Heart left ventricle (tissue), 16 donors: ENCODE measurements around the gene STK26. TPM values are rescaled to one million over a fixed set of nuclear protein-coding genes. Genes with fewer than 3 reads are reported as not detected.

Experiments
- ATAC-seq, 4 donors: fragments of 200-7000 bp; cut with Tn5 transposase; one replicate each; pipeline ENCODE4 v1.9.1; 2020 to 2022; ENCODE audit warnings: moderate library complexity in 4 of 4, mild to moderate bottlenecking in 3 of 4, moderate number of reproducible peaks in 1 of 4
- DNase-seq, 5 donors: peaks; one replicate each; pipeline ENCODE4 v3.0.0-alpha.2; 2020
- H3K27ac ChIP-seq, 12 donors: fragments of 200-600 bp; sonication (generic) in 4 of 12; one replicate each; pipeline versions ENCODE4 v1.5.0 to v1.8.0; 2016 to 2022; ENCODE audit warnings: mild to moderate bottlenecking in 2 of 12
- H3K27me3 ChIP-seq, 9 donors: fragments of 200-600 bp; sonication (generic) in 2 of 9; one replicate each; pipeline versions ENCODE4 v1.5.1 to v1.8.0; 2016 to 2022; ENCODE audit warnings: mild to moderate bottlenecking in 3 of 9
- H3K36me3 ChIP-seq, 9 donors: fragments of 200-600 bp; sonication (generic) in 2 of 9; one replicate each; pipeline versions ENCODE4 v1.5.0 to v1.8.0; 2018 to 2022; ENCODE audit warnings: mild to moderate bottlenecking in 2 of 9
- H3K4me1 ChIP-seq, 12 donors: fragments of 200-600 bp; sonication (generic) in 4 of 12; one replicate each; pipeline versions ENCODE4 v1.5.0 to v1.8.0; 2016 to 2022; ENCODE audit warnings: mild to moderate bottlenecking in 3 of 12
- H3K4me3 ChIP-seq, 12 donors: fragments of 200-600 bp; sonication (generic) in 4 of 12; one replicate each; pipeline versions ENCODE4 v1.5.0 to v1.8.0; 2017 to 2022; ENCODE audit warnings: mild to moderate bottlenecking in 9 of 12, moderate library complexity in 4 of 12
- H3K9me3 ChIP-seq, 12 donors: fragments of 200-600 bp; sonication (generic) in 4 of 12; one replicate each; pipeline versions ENCODE4 v1.5.0 to v1.8.0; 2016 to 2022; ENCODE audit warnings: mild to moderate bottlenecking in 1 of 12
- CTCF ChIP-seq, 12 donors: fragments of 200-600 bp; sonication (generic) in 4 of 12; IDR thresholded peaks; one replicate each; pipeline versions ENCODE4 v1.5.0 to v1.8.0; 2018 to 2022; ENCODE audit warnings: antibody characterized with exemption in 12 of 12, mild to moderate bottlenecking in 5 of 12
- POLR2A ChIP-seq, 2 donors: fragments of 450-650 bp; IDR thresholded peaks; one replicate each; pipeline ENCODE4 v1.6.1; 2017; ENCODE audit warnings: antibody characterized with exemption in 2 of 2, mild to moderate bottlenecking in 2 of 2, moderate library complexity in 2 of 2
- WGBS, 4 donors: extraction: QIAGEN DNeasy Blood & Tissue Kit in 2 of 4; methylation state at CpG; one replicate each; pipeline versions ENCODE4 v1.1.5 to v1.1.7; 2013 to 2018; 5-methylcytosine and 5-hydroxymethylcytosine counted together
- intact Hi-C, 10 donors: fragments of 100-400 bp; cut with DNase I; formaldehyde crosslinking; loops; one replicate each; pipeline versions ENCODE4 v1.11.1 to v1.14.2; 2022
- polyA plus RNA-seq, 2 donors: library from polyadenylated mRNA; stranded (reverse); fragments of 200-250 nt; gene quantifications; one replicate each; pipeline ENCODE4 v1.2.3, GENCODE V29; 2013
- total RNA-seq, 9 donors: library from RNA; depleted of rRNA in 2 of 9; stranded (reverse); fragments of >200 nt in 2 of 9; fragmentation: NEBNext Ultra II Directional in 3 of 9; extraction: Animal tissue kit (Norgen Biotek cat#: 25700) in 3 of 9; gene quantifications; one replicate each; pipeline versions ENCODE4 v1.1.0 to v1.2.4, GENCODE V29; 2016 to 2023
- donor health status: ischemic (EF 13 %, LVEDD 7.1; RV severe dilation, severe dysfunction).
- donor health status: healthy with polysubstance abuse.
- donor health status: DM: no; HTN: yes; CAD: no.
- donor health status: DM: no; HTN: no; CAD: no.
- donor health status: ischemic (EF 25% LVEDD 6.9; RV normal size, moderate dysfunction).
- donor health status: ischemic (EF 25% LVEDD 5.7; RV mildly dilated, moderate dysfunction).
- donor health status: healthy.
- donor health status: DM: yes; HTN: yes; CAD: no.
- donor health status: ischemic (EF 35%, LVEDD 5.7; RV mildly dilated, moderate dysfunction).
- donor health status: nonischemic (EF 11% LVEDD 7.7; RV severe dilation, severe dysfunction).
- donor health status: DM: yes; HTN: yes; CAD: no.
- donor health status: PGD.
- donor health status: ischemic (EF 29% LVEDD 5.4; RV normal size, mild dysfunction).
- donor health status: nonischemic (EF 23%, LVEDD 6.1; RV moderate dilation, normal function).

STK26 gene
- total and polyA plus RNA-seq, 11 donors = 0.43 to 4.9 (median 1.1) TPM

GRCh38 chrX:132077912-132078311 lies 54.8 kb downstream of the STK26 start:
- no peak for DNase-seq
- Histone ChIP-seq H3K4me1 (no peaks in the 10 kb centered on the region), H3K9me3 (no peaks in the 10 kb centered on the region), H3K4me3 (no peak overlapping the region), H3K27ac (no peak overlapping the region), H3K36me3 (no peaks in the 10 kb centered on the region), H3K27me3 (peaks cover 0 to 34% (median 0%) of the 10 kb centered on the region in 9 donors)
- WGBS, 4 donors = 60 to 94% (median 81%) methylated on average over 3 of the region's 3 CpGs
- ATAC-seq = no peak
- intact Hi-C loops = loop anchor here in 4 of 10 donors (10.0 kb wide), 1 partner anchor 233 kb away; no protein-coding TSS in a partner anchor
- TF ChIP-seq CTCF (IDR thresholded peaks at IDR 0.05) = no peak
- no peak for TF ChIP-seq POLR2A (IDR thresholded peaks at IDR 0.05)

- H3K4me1 ChIP-seq = no peaks in the 10 kb centered on the region
- no peaks in the 10 kb centered on the region for H3K36me3 ChIP-seq
- H3K27me3 ChIP-seq = peaks cover 0 to 56% (median 0%) of the 10 kb centered on the region in 9 donors
- no peak for ATAC-seq
- H3K9me3 ChIP-seq = no peaks in the 10 kb centered on the region
- TF ChIP-seq POLR2A (IDR thresholded peaks at IDR 0.05) (no peak), CTCF (IDR thresholded peaks at IDR 0.05) (no peak)
- intact Hi-C loops = no loop called here
- no peak overlapping the region for H3K4me3 ChIP-seq
- H3K27ac ChIP-seq = no peak overlapping the region
- DNase-seq = no peak
- 24 to 42% (median 31%) methylated on average over 3 of the region's 3 CpGs for WGBS, 4 donors
These were observed 62.7 kb downstream of the STK26 start for GRCh38 chrX:132085786-132086185.

GRCh38 chrX:132086672-132087071 lies 63.6 kb downstream of the STK26 start:
- no peak for ATAC-seq
- H3K27me3 ChIP-seq = peaks cover 0 to 62% (median 0%) of the 10 kb centered on the region in 9 donors
- no peaks in the 10 kb centered on the region for H3K4me1 ChIP-seq
- H3K36me3 ChIP-seq = no peaks in the 10 kb centered on the region
- TF ChIP-seq CTCF (IDR thresholded peaks at IDR 0.05) = no peak
- TF ChIP-seq POLR2A (IDR thresholded peaks at IDR 0.05) = no peak
- intact Hi-C loops = no loop called here
- 30 to 41% (median 37%) methylated on average over 2 of the region's 2 CpGs for WGBS, 4 donors
- DNase-seq = no peak
- H3K27ac ChIP-seq = no peak overlapping the region
- no peak overlapping the region for H3K4me3 ChIP-seq
- H3K9me3 ChIP-seq = no peaks in the 10 kb centered on the region

GRCh38 chrX:132088864-132089263 lies 65.8 kb downstream of the STK26 start:
- ATAC-seq = no peak
- no peaks in the 10 kb centered on the region for H3K4me1 ChIP-seq
- intact Hi-C loops = no loop called here
- DNase-seq = no peak
- H3K27ac ChIP-seq = no peak overlapping the region
- H3K4me3 ChIP-seq = no peak overlapping the region
- H3K27me3 ChIP-seq = peaks cover 0 to 56% (median 0%) of the 10 kb centered on the region in 9 donors
- TF ChIP-seq CTCF (IDR thresholded peaks at IDR 0.05) (no peak), POLR2A (IDR thresholded peaks at IDR 0.05) (no peak)
- no peaks in the 10 kb centered on the region for H3K9me3 ChIP-seq
- no peaks in the 10 kb centered on the region for H3K36me3 ChIP-seq
